Transverse colon (tissue), 4 donors: ENCODE results near the gene CHIC1. TPM values are rescaled to one million over a fixed set of nuclear protein-coding genes. Genes with fewer than 3 reads are reported as not detected.
"Not testable (repeated sequence)": the region's sequence is repeated elsewhere in the genome, so short reads cannot be mapped to it uniquely, and the experiment has no call there.

Experiments used
- DNase-seq: peaks from one replicate; pipeline ENCODE4 v3.0.0-alpha.2; 2019
- H3K27ac ChIP-seq, 4 donors: fragments of 200-600 bp; sonication (generic); 2 replicates each; pipeline ENCODE4 v1.5.1; 2016 to 2018; ENCODE audit warnings: inconsistent platforms in 4 of 4
- H3K27me3 ChIP-seq: fragments of 200-600 bp; sonication (generic); 2 replicates; pipeline ENCODE4 v1.5.1; 2017; ENCODE audit warnings: inconsistent platforms
- H3K36me3 ChIP-seq, 4 donors: fragments of 200-600 bp; sonication (generic); 2 replicates each; pipeline ENCODE4 v1.5.1; 2017 to 2019; ENCODE audit warnings: inconsistent platforms in 4 of 4
- H3K4me1 ChIP-seq, 4 donors: fragments of 200-600 bp; sonication (generic); 2 replicates each; pipeline ENCODE4 v1.5.1; 2017 to 2020; ENCODE audit warnings: inconsistent platforms in 4 of 4
- H3K4me3 ChIP-seq, 4 donors: fragments of 200-600 bp; sonication (generic); 1 replicate in 1 of 4; 2 replicates in 3 of 4; pipeline versions ENCODE4 v1.5.1 to v1.6.1; 2017 to 2019; ENCODE audit warnings: inconsistent platforms in 4 of 4
- H3K9me3 ChIP-seq, 2 donors: fragments of 200-600 bp; sonication (generic); 2 replicates each; pipeline ENCODE4 v1.5.1; 2017 to 2019; ENCODE audit warnings: inconsistent platforms in 2 of 2
- EP300 ChIP-seq: sonication (generic); formaldehyde crosslinking; IDR thresholded peaks from one replicate; pipeline ENCODE4 v1.6.1; 2017; ENCODE audit warnings: antibody characterized with exemption, low read depth
- POLR2A ChIP-seq: fragments of 450-650 bp; IDR thresholded peaks from one replicate; pipeline ENCODE4 v1.6.1; 2016; ENCODE audit warnings: antibody characterized with exemption, mild to moderate bottlenecking, moderate library complexity
- POLR2AphosphoS5 ChIP-seq, 3 donors: sonication (generic); formaldehyde crosslinking; IDR thresholded peaks; one replicate each; pipeline ENCODE4 v1.6.1; 2016; ENCODE audit warnings: antibody characterized with exemption in 3 of 3
- WGBS, 2 donors: methylation state at CpG; one replicate each; pipeline ENCODE4 v1.1.5; 2018; ENCODE audit warnings: low coverage in 1 of 2; 5-methylcytosine and 5-hydroxymethylcytosine counted together
- in situ Hi-C, 4 donors: fragments of 200-750 bp; cut with MboI; loops; one replicate each; pipeline versions ENCODE4 v1.15.0 to v1.15.1; 2017; ENCODE audit warnings: low sequenced_read_pairs in 3 of 4, low pct_ligation_motif_present in 1 of 4, low pct_unique_long_range_greater_than_20kb in 1 of 4
- intact Hi-C: fragments of 100-400 bp; cut with DNase I; formaldehyde crosslinking; loops from one replicate; pipeline ENCODE4 v1.15.1; 2023; ENCODE audit warnings: low total_unique reads
- total RNA-seq, 4 donors: library from RNA; depleted of rRNA; stranded (reverse); fragments of >200 nt; gene quantifications; one replicate each; pipeline ENCODE4 v1.1.0, GENCODE V29; 2016
- TF ChIP-seq, protein P1 (sequence below), 5 experiments: fragments of 200-600 bp in 3 of 5; fragments of 450-650 bp in 2 of 5; sonication (generic) in 3 of 5; IDR thresholded peaks; 1 replicate in 2 of 5; 2 replicates in 3 of 5; pipeline ENCODE4 v1.5.1; 2016 to 2017; ENCODE audit warnings: antibody characterized with exemption in 5 of 5, inconsistent platforms in 3 of 5, mild to moderate bottlenecking in 2 of 5, moderate library complexity in 1 of 5

Gene CHIC1
- total RNA-seq, result 10 to 100 TPM in 2 of 4 donors, 1 to 10 TPM in 1, under 1 TPM in 1; 1.00 to 13.5 (median 9.2) TPM

DNA sequence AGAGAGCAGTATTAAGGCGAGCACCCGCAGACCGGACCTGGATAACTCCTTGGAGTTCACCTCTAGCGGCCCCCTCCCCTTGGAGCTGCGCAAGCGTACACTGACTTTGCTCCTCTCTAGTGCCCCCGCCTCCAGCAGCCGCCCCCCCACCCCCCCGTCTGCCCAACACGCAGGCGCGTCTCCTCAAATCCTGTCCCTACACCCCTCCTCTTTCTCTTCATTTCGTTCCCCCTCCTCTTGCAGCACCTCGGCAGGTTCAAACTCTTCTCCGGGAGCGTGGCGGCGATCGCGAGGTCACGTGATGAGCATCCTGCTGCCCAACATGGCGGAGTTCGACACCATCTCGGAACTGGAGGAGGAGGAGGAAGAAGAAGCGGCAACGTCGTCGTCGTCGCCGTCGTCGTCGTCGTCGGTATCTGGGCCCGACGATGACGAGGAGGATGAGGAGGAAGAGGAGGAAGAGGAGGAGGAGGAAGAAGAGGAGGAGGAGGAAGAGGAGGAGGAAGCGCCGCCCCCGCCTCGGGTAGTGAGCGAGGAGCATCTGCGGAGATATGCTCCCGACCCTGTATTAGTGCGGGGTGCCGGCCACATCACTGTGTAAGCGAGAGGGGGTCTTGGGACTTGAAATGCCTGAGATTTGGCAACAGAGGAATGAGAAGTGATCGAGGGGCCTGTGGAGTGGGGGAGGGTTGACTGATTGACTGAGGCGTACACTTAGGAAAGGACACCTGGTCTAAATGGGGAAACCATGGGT lies at the start of gene CHIC1:
Gene CHIC1 (plus strand): TSS at position 214 of the 754 bp plus-strand sequence. CDS start 88 bp downstream, at position 302.
- intact Hi-C loops, result no loop called here
- H3K4me1 ChIP-seq, result peaks cover 0 to 10% (median 3%) of the 10 kb centered on the region in 4 donors
- H3K4me3 ChIP-seq, result peak within 1 kb of the TSS; percentile 47 to 70 (median 60)
- in situ Hi-C loops, result no loop called here
- H3K27me3 ChIP-seq, result no peaks in the 10 kb centered on the region
- WGBS, 2 donors, result 0 to 51% methylated on average over 3 to 51 of the region's 51 CpGs
- H3K9me3 ChIP-seq, result no peaks in the 10 kb centered on the region
- peak; percentile 66 for DNase-seq
- TF ChIP-seq EP300, result no peak
- TF ChIP-seq, protein P1, sequence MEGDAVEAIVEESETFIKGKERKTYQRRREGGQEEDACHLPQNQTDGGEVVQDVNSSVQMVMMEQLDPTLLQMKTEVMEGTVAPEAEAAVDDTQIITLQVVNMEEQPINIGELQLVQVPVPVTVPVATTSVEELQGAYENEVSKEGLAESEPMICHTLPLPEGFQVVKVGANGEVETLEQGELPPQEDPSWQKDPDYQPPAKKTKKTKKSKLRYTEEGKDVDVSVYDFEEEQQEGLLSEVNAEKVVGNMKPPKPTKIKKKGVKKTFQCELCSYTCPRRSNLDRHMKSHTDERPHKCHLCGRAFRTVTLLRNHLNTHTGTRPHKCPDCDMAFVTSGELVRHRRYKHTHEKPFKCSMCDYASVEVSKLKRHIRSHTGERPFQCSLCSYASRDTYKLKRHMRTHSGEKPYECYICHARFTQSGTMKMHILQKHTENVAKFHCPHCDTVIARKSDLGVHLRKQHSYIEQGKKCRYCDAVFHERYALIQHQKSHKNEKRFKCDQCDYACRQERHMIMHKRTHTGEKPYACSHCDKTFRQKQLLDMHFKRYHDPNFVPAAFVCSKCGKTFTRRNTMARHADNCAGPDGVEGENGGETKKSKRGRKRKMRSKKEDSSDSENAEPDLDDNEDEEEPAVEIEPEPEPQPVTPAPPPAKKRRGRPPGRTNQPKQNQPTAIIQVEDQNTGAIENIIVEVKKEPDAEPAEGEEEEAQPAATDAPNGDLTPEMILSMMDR (IDR thresholded peaks at IDR 0.05), result no peak
- no peak for TF ChIP-seq POLR2AphosphoS5 (IDR thresholded peaks at IDR 0.05)
- no peak for TF ChIP-seq POLR2A
- peak within 1 kb of the TSS; percentile 80 to 90 (median 86) for H3K27ac ChIP-seq
- H3K36me3 ChIP-seq, result no peaks in the 10 kb centered on the region

DNA sequence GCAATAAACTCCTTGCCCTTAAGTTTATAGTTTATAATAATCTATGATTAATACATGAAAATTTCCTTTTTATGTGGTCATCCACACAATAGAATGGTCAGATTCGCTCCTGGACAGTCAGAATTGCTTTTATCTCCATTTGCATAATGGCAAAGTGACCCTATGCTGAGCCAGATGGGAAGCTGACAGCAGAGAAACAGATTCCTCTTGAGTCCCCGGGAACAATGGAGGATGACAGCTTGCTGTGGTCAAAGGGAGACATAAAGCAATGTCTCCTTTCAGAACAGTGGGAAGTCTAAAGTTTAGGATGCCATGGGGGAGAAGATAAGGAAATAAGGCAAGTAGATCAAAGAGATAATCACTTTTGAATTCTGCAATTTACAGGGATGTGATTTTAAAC lies 40.2 kb upstream of the CHIC1 start:
- in situ Hi-C loops, intact Hi-C loops, H3K36me3 ChIP-seq, H3K4me1 ChIP-seq, H3K4me3 ChIP-seq, DNase-seq, H3K27me3 ChIP-seq, H3K27ac ChIP-seq, H3K9me3 ChIP-seq: not testable (repeated sequence)
- 57% methylated on average over 2 of the region's 2 CpGs; no CpG with 5 or more reads in 1 of the 2 donors for WGBS, 2 donors

DNA sequence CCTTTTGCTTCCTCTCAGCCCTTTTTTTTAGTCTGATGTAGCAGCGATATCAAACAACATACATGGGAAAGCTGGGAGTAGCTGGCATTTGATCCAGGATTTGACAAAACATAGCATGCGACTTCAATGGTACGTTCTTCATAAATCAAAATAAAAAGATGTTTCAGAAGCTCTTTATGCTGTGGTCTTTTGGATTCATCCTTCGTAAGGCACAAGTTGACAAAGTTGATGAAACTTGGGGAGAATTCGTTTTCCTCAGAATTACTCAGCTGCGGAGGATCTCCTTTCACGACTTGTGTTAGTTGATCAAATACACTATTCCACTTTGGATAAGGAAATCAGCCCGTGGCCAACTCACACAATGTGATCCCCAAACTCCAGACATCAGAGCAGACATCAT lies 38.1 kb upstream of the CHIC1 start:
- TF ChIP-seq POLR2A, result no peak
- no peak for TF ChIP-seq EP300
- TF ChIP-seq POLR2AphosphoS5 (IDR thresholded peaks at IDR 0.05), result no peak
- TF ChIP-seq, protein P1 (IDR thresholded peaks at IDR 0.05), result no peak
- intact Hi-C loops (no loop called here), in situ Hi-C loops (loop anchor here in 1 of 4 donors (25.0 kb wide), 1 partner anchor 112 kb away; no protein-coding TSS in a partner anchor)
- Histone ChIP-seq H3K4me1 (no peaks in the 10 kb centered on the region), H3K36me3 (no peaks in the 10 kb centered on the region), H3K27ac (no peak overlapping the region), H3K9me3 (no peaks in the 10 kb centered on the region), H3K4me3 (no peak overlapping the region), H3K27me3 (no peaks in the 10 kb centered on the region)
- DNase-seq, result no peak
- 84 to 87% methylated on average over 4 to 8 of the region's 8 CpGs for WGBS, 2 donors

DNA sequence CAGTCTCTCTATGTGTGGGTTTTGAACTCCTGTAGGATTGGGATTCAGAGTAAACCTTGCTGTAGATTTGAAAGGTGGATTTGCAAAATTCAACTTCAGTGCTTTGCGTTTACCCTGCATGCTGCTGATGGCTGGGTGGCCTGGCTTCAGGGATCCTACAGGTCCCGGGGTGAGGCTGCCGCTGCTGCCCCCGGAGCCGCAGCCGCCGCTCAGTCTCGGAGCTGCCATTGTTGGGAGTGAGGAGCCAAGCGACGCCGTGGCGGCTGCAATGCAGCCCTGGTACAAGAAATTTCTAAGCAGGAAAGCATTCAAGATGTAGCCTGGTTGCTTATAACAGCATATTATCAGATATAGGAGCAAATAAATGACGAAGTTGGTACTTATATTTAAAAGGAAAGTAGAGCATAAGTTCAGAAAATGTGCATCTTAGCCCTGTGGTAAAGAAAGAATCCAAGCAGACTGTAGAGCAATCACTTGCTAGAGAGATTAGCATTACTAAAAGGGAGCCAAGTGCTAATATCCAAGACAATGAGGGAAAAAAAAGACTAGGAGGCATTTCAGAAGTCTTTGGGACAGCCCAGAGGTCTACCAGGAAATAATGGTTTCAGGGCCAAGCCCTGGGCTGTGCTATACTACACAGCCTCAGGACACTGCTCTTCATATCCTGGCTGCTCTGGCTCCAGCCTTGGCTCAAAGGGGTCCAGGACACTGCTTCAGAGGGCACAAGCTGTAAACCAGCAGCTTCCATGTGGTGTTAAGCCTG lies 36.9 kb upstream of the CHIC1 start:
- Histone ChIP-seq H3K4me3 (no peak overlapping the region), H3K36me3 (no peaks in the 10 kb centered on the region), H3K27me3 (no peaks in the 10 kb centered on the region), H3K4me1 (no peaks in the 10 kb centered on the region), H3K27ac (no peak overlapping the region), H3K9me3 (no peaks in the 10 kb centered on the region)
- in situ Hi-C loops (loop anchor here in 1 of 4 donors (25.0 kb wide), 1 partner anchor 111 kb away; no protein-coding TSS in a partner anchor), intact Hi-C loops (no loop called here)
- no peak for DNase-seq
- 66% methylated on average over 13 of the region's 13 CpGs; no CpG with 5 or more reads in 1 of the 2 donors for WGBS, 2 donors
- TF ChIP-seq EP300 (no peak), POLR2AphosphoS5 (IDR thresholded peaks at IDR 0.05) (no peak), POLR2A (no peak)
- TF ChIP-seq, protein P1 (IDR thresholded peaks at IDR 0.05), result no peak

DNA sequence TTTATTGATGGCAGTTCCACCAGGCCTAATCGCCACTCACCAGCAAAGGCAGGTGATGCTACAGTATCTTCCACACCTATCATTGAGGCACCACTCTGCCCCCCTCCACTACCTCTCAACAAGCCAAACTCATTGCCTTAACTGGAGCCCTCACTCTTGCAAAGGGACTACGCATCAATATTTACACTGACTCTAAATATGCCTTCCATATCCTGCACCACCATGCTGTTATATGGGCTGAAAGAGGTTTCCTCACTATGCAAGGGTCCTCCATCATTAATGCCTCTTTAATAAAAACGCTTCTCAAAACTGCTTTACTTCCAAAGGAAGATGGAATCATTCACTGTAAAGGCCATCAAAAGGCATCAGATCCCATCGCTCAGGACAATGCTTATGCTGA lies 31.3 kb upstream of the CHIC1 start:
- H3K9me3 ChIP-seq, result not testable (repeated sequence)

More for the DNA sequence above, 31.3 kb upstream of the CHIC1 start:
- H3K4me3 ChIP-seq, intact Hi-C loops, H3K4me1 ChIP-seq, DNase-seq, H3K27ac ChIP-seq, H3K27me3 ChIP-seq, H3K36me3 ChIP-seq: not testable (repeated sequence)
- 88% methylated on average over 4 of the region's 4 CpGs; no CpG with 5 or more reads in 1 of the 2 donors for WGBS, 2 donors
- in situ Hi-C loops, result loop anchor here in 1 of 4 donors (25.0 kb wide), 1 partner anchor 106 kb away; no protein-coding TSS in a partner anchor
